PC-9 (cell line): ENCODE results near the gene ZNF580.

Experiments
- CTCF ChIP-seq: fragments of 200-600 bp; sonication (generic); conservative IDR thresholded peaks from 2 replicates; pipeline ENCODE4 v1.6.1; 2017; ENCODE audit warnings: mixed run types, antibody characterized with exemption, mild to moderate bottlenecking, moderate library complexity
- EZH2 ChIP-seq: fragments of 200-600 bp; sonication (generic); IDR thresholded peaks from 2 replicates; pipeline ENCODE4 v1.8.0; 2017; ENCODE audit warnings: antibody characterized with exemption, low read depth

- TF ChIP-seq CTCF (no peak), EZH2 (no peak)
These were observed 3.0 kb downstream of the ZNF580 start for GRCh38 chr19:55643887-55644176.
